K562 (cell line): ENCODE results near the gene VSIG10. TPM values are rescaled to one million over a fixed set of nuclear protein-coding genes. Genes with fewer than 3 reads are reported as not detected.

ENCODE experiments used
- C11orf30 ChIP-seq: fragments of 450-650 bp; IDR thresholded peaks from 2 replicates; pipeline ENCODE4 v1.6.1; 2016; ENCODE audit warnings: low read depth, mild to moderate bottlenecking
- FOXJ2 ChIP-seq: fragments of 200-800 bp; sonication (Bioruptor generic); IDR thresholded peaks from 2 replicates; pipeline ENCODE4 v1.6.1; 2016; ENCODE audit warnings: missing genetic modification characterization, missing compliant biosample characterization
- HDAC2 ChIP-seq: fragments of 450-650 bp; IDR thresholded peaks from 2 replicates; pipeline ENCODE4 v1.6.1; 2016; ENCODE audit warnings: mild to moderate bottlenecking
- HDAC3 ChIP-seq: fragments of 450-650 bp; IDR thresholded peaks from 2 replicates; pipeline ENCODE4 v1.6.1; 2018; ENCODE audit warnings: borderline replicate concordance, mild to moderate bottlenecking, moderate library complexity; ENCODE audit not compliant: partially characterized antibody
- HNRNPUL1 ChIP-seq: fragments of 200-400 bp; formaldehyde crosslinking; IDR thresholded peaks from 2 replicates; pipeline ENCODE4 v1.6.1; 2017; ENCODE audit warnings: low read length
- NFXL1 ChIP-seq: fragments of 450-650 bp; formaldehyde crosslinking; IDR thresholded peaks from 2 replicates; pipeline ENCODE4 v1.4.0; 2021; ENCODE audit warnings: mild to moderate bottlenecking
- NR2C2 ChIP-seq, 2 experiments: fragments of 200-800 bp in 1 of 2; sonication (Bioruptor generic) in 1 of 2; sonication (generic) in 1 of 2; formaldehyde crosslinking in 1 of 2; IDR thresholded peaks; 2 replicates each; pipeline versions ENCODE4 v1.6.1 to v1.8.0; 2016 to 2022; ENCODE audit warnings: mild to moderate bottlenecking in 1 of 2, missing compliant biosample characterization in 1 of 2, missing genetic modification characterization in 1 of 2, missing genetic modification reagents in 1 of 2
- REST ChIP-seq, 2 experiments: fragments of 450-650 bp; formaldehyde crosslinking in 1 of 2; IDR thresholded peaks; 2 replicates each; pipeline versions ENCODE4 v1.4.0 to v1.6.1; 2014 to 2020; ENCODE audit warnings: mild to moderate bottlenecking in 2 of 2, borderline replicate concordance in 1 of 2, low read depth in 1 of 2
- STAT5A ChIP-seq: IDR thresholded peaks from 2 replicates; pipeline ENCODE4 v1.6.1; 2012; ENCODE audit warnings: low read length, inconsistent platforms, borderline replicate concordance
- ZMIZ1 ChIP-seq, 2 experiments: fragments of 150-350 bp in 1 of 2; IDR thresholded peaks; 2 replicates each; pipeline ENCODE4 v1.6.1; 2012 to 2016; ENCODE audit warnings: low read depth in 2 of 2, low read length in 2 of 2, mild to moderate bottlenecking in 1 of 2, moderate library complexity in 1 of 2
- polyA plus RNA-seq, 8 experiments: library from polyadenylated mRNA; depleted of rRNA in 4 of 8; stranded (reverse) in 5 of 8; unstranded in 3 of 8; fragments of >200 nt; fragmentation: Nextera tagmentation in 2 of 8; fragmentation: Illumina TruSeq in 1 of 8; extraction: Ambion mirVana in 2 of 8; extraction: Trizol in 1 of 8; gene quantifications; 2 replicates each; pipeline versions ENCODE4 v1.2.1 to v1.2.3, GENCODE V29; 2011 to 2014; ENCODE audit warnings: inconsistent platforms in 1 of 8, missing spikeins in 1 of 8
- total RNA-seq, 7 experiments: library from RNA; depleted of rRNA in 6 of 7; stranded (reverse); fragments of >200 nt in 6 of 7; fragmentation: Illumina TruSeq in 2 of 7; extraction: Trizol in 2 of 7; gene quantifications; 2 replicates each; pipeline versions ENCODE4 v1.2.1 to v1.2.3, GENCODE V29; 2011 to 2021; ENCODE audit warnings: low replicate concordance in 1 of 7
- TF ChIP-seq, protein P1 (sequence below): fragments of 250-450 bp; sonication (Bioruptor Pico); IDR thresholded peaks from 2 replicates; pipeline ENCODE4 v1.8.0; 2021; ENCODE audit warnings: moderate library complexity, mild to moderate bottlenecking, inconsistent platforms

The VSIG10 gene
- total and polyA plus RNA-seq, 9 of the 15 experiments (the other 6 are each of a cell fraction or from before 2014, with no cell fraction given), result 4.1 to 8.8 (median 4.7) TPM

GRCh38 chr12:118120579-118121363, 17.0 kb upstream of the VSIG10 start (continued):
- TF ChIP-seq, protein P1, sequence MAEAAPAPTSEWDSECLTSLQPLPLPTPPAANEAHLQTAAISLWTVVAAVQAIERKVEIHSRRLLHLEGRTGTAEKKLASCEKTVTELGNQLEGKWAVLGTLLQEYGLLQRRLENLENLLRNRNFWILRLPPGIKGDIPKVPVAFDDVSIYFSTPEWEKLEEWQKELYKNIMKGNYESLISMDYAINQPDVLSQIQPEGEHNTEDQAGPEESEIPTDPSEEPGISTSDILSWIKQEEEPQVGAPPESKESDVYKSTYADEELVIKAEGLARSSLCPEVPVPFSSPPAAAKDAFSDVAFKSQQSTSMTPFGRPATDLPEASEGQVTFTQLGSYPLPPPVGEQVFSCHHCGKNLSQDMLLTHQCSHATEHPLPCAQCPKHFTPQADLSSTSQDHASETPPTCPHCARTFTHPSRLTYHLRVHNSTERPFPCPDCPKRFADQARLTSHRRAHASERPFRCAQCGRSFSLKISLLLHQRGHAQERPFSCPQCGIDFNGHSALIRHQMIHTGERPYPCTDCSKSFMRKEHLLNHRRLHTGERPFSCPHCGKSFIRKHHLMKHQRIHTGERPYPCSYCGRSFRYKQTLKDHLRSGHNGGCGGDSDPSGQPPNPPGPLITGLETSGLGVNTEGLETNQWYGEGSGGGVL (CRISPR knock-in tag), result no peak
- TF ChIP-seq FOXJ2 (tag) (no peak), NR2C2 (CRISPR knock-in tag; IDR thresholded peaks at IDR 0.05) (no peak), NR2C2 (tag; IDR thresholded peaks at IDR 0.05) (no peak), HDAC2 (no peak), HNRNPUL1 (no peak), STAT5A (no peak), C11orf30 (no peak), NFXL1 (no peak), REST (IDR thresholded peaks at IDR 0.05; ENCODE audit: borderline replicate concordance) (peak; percentile 98), REST (CRISPR knock-in tag; IDR thresholded peaks at IDR 0.05; ENCODE audit: low read depth) (no peak), ZMIZ1 (IDR thresholded peaks at IDR 0.05; ENCODE audit: low read depth in 2 of 2, low read length in 2 of 2) (no peak), HDAC3 (no peak)
